HG03469 (cell line): ENCODE data around the gene ABCA9.
"Not testable (repeated sequence)": the region's sequence is repeated elsewhere in the genome, so short reads cannot be mapped to it uniquely, and the experiment has no call there.

Source experiments
- ATAC-seq: cut with Tn5 transposase; IDR thresholded peaks from one replicate; pipeline ENCODE4 v1.9.1; 2021; ENCODE audit warnings: mild to moderate bottlenecking, moderate library complexity, moderate number of reproducible peaks; ENCODE audit not compliant: unreplicated experiment

The ABCA9 gene

GRCh38 chr17:69031839-69032238, 28.9 kb downstream of the ABCA9 start:
- ATAC-seq = no peak

GRCh38 chr17:69030169-69030568, 30.6 kb downstream of the ABCA9 start:
- no peak for ATAC-seq

GRCh38 chr17:69018687-69019086, 42.0 kb downstream of the ABCA9 start:
- ATAC-seq = no peak

GRCh38 chr17:69018022-69018615, 42.6 kb downstream of the ABCA9 start:
- no peak for ATAC-seq

- ATAC-seq = no peak
Measured at GRCh38 chr17:69015631-69016030, 45.1 kb downstream of the ABCA9 start.

- no peak for ATAC-seq
Measured at GRCh38 chr17:69012895-69013805, 47.6 kb downstream of the ABCA9 start.

GRCh38 chr17:69009930-69010329, 50.8 kb downstream of the ABCA9 start:
- no peak for ATAC-seq

- not testable (repeated sequence) for ATAC-seq
Measured at GRCh38 chr17:69004759-69005158, 56.0 kb downstream of the ABCA9 start.

- not testable (repeated sequence) for ATAC-seq
Measured at GRCh38 chr17:68999743-69000142, 61.0 kb downstream of the ABCA9 start.

- no peak for ATAC-seq
Measured at GRCh38 chr17:68993112-68993511, 67.6 kb downstream of the ABCA9 start.

GRCh38 chr17:68987966-68988365, 72.8 kb downstream of the ABCA9 start:
- ATAC-seq = no peak

GRCh38 chr17:68981288-68981687, 79.4 kb downstream of the ABCA9 start:
- ATAC-seq = no peak

- ATAC-seq = no peak
Measured at GRCh38 chr17:68973098-68973846, 87.5 kb downstream of the ABCA9 start.

GRCh38 chr17:68972119-68972704, 88.5 kb downstream of the ABCA9 start:
- no peak for ATAC-seq

GRCh38 chr17:68969101-68969500, 91.6 kb downstream of the ABCA9 start:
- ATAC-seq = no peak

GRCh38 chr17:68963958-68964357, 96.8 kb downstream of the ABCA9 start:
- no peak for ATAC-seq

GRCh38 chr17:68961214-68961882, 99.4 kb downstream of the ABCA9 start:
- no peak for ATAC-seq

GRCh38 chr17:68959117-68959516, 101.6 kb downstream of the ABCA9 start:
- not testable (repeated sequence) for ATAC-seq

- ATAC-seq = no peak
Measured at GRCh38 chr17:68957944-68958343, 102.8 kb downstream of the ABCA9 start.

GRCh38 chr17:68955181-68955841, 105.4 kb downstream of the ABCA9 start, which contains the start of gene ABCA8:
Gene ABCA8, minus strand, starts transcription at chr17:68955392. Its CDS starts 13,358 bp downstream, at chr17:68942034.
- no peak for ATAC-seq
